GM19324 (cell line): ENCODE measurements around the gene APOL5.
"Not testable (repeated sequence)": the region's sequence is repeated elsewhere in the genome, so short reads cannot be mapped to it uniquely, and the experiment has no call there.

Source experiments
- ATAC-seq: cut with Tn5 transposase; IDR thresholded peaks from one replicate; pipeline ENCODE4 v1.9.1; 2021; ENCODE audit warnings: mild to moderate bottlenecking, moderate library complexity; ENCODE audit not compliant: unreplicated experiment, low FRiP score

APOL5 gene

DNA sequence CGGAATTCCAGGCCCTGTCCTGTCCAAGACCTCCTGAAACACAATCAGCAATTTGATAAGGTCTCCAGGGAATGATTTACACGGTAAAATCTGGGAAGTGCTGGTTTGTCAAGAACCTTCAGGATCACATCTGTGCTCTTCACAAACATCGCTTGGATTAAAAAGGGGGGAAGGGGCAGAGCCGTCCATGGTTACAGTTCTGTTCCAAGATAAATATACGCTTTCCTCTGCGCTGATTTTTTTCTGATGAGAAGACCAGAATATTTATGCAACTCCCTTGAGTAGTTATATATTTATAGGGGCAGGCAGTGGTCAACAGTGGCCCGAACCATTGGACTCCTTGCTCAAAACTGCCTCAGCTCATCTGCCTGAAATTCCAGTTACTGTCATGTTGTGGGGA, 9.2 kb upstream of the APOL5 start:
- no peak for ATAC-seq

DNA sequence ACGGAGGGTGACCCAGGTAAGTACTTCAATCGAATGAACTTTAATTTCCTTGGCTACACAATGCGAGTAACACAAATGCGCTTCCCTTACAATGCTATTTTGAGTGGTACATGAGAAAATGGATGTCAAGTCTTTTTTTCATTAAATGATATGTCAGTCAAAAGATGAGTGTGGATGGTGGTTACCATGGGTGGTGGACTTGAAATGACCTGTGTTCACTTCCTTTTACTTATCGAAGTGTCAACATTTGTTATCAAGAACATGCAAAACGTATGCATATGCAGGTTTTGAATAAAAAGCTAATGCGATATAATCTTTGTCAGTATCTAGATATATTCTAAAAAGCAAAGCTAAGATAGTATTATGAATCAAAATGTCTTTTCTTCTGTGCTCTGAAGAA, 8.8 kb upstream of the APOL5 start:
- ATAC-seq = no peak

DNA sequence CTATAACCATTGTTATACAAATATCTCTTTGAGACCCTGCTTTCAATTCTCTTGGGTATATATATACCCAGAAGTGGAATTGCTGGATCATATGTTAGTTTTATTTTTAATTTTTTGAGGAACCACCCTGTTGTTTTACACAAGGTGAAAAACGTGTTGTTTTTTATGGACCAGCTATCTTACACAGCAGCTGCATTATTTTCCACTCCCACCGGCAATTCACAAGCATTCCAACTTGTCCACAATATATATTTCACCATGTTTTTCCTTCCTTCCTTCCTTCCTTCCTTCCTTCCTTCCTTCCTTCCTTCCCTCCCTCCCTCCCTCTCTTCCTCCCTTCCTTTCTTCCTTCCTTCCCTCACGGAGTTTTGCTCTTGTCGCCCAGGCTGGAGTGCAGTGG, 6.3 kb upstream of the APOL5 start:
- no peak for ATAC-seq

DNA sequence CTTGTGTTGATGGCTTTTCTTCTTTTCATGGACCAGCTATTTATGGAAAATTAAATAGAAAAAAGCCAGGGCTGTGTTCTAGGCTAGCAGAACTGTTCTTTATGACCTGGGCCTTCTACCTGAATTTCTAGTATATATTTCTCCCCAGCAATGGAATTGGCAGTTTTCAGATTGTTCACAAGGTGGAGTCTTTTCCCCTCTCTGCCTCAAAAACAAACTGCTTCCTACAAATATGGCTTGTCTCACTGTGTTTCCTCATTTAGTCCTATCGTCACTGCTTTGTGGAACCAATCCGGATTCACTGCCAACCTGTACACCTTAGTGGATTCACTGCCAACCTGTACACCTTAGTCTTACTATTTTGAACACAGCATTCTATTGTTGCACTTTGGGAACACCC, 5.0 kb upstream of the APOL5 start:
- no peak for ATAC-seq

DNA sequence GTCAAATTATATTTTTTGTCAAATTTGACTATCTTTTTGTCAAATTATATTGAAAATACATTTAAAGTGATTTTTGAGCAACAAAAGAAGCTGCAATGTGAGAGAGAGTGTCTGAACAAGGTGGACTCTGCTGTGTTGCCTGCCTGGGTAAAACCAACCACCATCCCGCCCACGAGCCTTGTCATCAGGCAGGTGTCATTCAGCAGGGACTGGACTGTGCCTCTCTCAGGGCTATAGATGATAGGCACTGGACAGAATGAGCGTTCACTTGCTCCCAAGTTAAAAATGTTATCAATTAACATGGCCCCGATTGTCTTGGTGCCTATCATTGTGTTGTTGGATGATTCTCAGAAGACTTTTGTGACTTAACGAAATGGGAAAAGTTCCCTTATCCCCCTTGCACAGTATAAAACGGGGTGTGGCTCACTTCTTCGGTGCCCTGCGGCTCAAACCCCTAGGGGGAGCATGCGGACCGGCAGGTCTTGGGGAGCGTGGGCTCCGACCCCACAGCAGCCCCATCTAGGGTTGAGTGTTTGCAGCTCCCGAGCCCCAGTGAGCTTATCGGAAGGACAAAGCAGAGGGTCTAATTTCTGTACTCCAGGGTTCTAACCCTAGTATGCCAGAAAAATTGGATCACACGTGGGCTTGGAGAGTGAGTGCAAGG, 1.7 kb downstream of the APOL5 start:
- ATAC-seq = no peak

DNA sequence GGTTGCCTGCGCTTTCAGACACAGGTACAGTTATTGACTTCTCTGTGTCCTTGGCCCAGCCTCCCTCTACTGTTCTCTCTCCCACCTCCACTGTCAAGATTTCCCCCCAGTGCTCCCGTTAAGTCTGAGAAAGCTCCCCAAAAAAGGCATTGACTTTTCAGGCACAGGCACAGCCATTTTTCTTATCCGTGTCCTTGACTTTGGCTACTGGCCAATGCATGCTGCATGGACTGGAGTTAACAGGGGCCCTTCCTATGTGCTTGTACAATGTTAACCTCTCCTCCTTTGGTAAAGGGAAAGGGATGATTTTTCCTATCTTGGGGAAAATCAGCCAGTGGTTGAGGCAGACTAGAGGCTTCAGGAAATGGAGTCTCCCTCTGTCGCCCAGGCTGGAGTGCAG, 4.3 kb downstream of the APOL5 start:
- no peak for ATAC-seq

DNA sequence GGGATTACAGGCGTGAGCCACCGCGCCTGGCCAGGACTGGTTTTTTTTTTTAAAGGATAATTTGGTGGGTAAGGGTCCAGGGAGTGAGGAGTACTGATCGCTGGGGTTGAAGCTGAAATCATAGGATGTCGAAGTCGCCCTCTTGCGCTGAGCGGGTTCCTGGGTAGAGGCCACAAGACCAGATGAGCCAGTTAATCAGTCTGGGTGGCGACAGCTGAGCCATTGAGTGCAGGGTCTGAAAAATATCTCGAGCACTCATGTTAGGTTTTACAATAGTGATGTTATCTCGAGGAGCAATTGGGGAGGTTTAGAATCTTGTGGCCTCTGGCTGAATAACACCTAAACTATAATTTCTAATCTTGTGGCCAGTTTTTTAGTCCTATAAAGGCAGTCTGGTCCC, 7.8 kb downstream of the APOL5 start:
- no peak for ATAC-seq

DNA sequence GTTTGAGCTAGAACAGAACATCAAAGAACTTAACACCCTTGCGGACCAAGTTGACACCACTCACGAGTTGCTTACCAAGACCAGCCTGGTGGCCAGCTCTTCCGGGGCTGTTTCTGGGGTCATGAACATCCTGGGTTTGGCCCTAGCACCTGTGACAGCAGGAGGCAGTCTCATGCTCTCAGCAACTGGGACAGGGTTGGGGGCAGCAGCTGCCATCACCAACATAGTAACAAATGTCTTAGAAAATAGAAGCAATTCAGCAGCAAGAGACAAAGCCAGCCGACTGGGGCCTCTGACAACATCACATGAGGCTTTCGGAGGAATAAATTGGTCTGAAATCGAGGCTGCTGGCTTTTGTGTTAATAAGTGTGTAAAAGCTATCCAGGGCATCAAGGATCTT, 8.7 kb downstream of the APOL5 start:
- no peak for ATAC-seq

DNA sequence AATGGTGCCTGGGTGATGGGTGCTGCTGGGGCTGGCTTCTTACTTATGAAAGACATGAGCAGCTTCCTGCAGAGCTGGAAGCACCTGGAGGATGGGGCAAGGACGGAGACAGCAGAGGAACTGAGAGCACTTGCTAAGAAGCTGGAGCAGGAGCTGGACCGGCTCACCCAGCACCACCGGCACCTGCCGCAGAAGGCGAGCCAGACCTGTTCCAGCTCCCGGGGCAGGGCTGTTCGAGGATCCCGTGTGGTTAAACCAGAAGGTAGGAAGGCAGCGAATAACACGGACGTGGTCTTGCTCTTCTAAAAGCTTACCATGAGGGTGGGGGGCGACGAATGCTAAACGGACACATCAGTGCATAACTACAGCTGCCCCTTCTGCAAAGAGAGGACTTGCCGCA, 9.3 kb downstream of the APOL5 start:
- no peak for ATAC-seq

DNA sequence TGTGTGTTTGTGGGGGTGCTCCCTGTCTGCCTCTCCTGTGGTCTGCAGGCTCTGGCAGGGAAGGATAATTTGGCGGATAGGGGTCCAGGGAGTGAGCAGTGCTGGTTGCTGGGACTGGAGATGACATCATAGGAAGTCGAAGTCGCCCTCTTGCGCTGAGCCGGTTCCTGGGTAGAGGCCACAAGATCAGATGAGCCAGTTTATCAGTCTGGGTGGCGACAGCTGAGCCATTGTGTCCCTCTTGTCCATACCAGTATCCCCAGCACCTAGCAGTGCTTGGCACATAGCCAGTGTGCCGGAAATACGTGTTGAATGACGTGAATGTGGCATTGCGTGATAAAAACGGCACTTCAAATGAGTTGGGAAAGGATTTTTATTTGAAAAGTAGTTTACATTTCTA, 9.8 kb downstream of the APOL5 start:
- no peak for ATAC-seq

DNA sequence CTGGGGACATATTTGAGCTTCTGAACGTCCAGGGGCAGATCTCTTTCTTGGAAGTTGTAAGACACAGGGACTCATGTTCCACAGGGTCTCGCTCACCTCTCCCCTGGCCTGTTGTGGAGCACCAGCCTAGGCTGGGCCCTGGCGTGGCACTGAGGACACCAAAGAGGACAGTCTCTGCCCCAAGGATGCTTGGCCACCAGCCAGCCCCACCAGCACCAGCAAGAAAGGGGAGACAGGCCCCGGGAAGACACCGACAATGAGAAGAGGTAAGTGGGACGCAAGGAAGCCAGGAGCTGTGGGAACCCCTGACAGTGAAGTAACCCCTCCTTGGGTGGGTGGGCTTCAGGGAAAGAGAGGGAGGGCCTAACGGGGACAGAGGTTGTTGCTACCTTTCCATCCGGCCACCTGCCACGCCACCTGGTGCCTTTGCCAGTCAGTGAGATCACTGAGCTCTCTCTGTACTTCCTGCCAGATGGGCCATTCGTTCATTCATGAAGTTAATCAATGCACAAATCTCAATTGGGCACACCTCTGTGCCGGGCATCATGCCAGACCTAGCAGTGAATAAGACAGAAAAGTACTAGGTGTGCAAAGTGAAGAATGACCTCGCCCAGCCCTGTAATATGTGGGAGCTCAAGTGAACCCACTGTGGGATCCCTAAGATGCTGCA, 11.1 kb downstream of the APOL5 start:
- ATAC-seq = no peak

DNA sequence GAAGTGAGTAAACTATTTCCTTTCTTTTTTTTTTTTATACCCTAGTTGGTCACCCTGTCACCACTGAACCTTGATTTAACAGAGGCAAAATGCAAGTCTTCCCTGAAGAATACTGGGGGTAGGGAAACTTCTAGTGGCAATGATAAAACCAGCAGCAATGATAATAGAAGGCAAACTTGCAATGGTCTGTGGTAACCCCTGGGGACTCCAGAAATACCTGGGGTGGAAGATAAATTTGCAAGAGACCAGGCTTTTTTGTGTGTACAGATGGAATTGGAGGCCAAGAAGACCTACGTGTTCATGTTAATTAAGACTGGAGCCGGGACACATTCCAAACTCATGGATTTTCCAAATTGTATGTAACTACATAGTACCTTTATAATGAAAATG, 11.6 kb downstream of the APOL5 start:
- ATAC-seq = no peak

DNA sequence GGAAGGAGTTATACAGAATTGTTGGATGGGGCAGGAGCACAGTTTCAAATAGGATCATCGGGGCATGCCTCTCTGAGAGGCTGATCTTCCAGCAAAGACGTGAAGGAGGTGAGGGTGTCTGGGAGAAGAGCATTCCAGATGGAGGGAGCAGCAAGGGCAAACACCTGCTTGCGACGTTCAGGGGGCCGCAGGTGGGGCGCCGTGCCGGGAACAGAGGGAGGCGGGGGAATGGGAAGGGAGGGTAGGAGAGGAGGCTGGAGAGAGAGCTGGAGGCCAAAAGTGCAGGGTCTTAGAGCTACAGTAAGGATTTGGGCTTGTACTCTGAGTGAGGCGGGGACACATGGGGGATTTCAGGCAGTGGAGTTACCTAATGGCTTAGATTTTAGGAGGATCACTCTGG, 13.6 kb downstream of the APOL5 start:
- ATAC-seq = no peak

DNA sequence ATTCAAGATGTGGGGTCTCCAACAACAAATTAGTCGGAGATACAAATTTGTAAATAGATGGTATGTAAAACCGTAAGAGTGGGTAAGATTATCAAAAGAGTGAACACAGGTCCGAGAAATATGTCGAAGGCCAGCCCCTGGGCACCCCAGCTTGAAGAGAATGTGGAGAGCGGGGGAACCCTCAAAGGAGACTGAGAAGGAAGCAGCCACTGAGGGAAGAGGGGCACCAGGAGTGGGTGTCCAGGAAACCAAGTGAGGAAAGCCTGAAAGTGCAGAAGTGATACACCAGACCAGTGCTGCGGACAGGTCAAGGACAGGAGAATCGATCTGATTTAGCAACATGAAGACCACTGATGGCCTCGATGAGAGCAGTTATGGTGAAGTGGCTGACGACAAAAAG, 14.4 kb downstream of the APOL5 start:
- no peak for ATAC-seq

DNA sequence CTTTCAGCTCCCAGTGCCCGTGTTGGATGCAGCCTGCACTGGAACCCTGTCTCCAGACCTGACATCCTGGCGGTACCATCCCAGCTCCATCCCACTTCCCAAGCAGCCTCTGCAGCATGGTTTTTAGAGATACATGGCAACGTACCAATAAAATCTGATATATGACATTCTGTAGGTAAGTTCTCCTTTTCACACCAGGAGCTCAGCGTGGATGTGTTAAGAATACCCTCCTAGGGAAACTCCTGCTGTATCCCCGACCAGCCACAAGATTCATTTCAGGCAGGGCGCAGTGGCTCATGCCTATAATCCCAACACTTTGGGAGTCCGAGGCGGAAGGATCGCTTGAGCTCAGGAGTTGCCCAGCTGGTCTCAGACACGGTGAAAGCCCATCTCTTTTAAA, 15.4 kb downstream of the APOL5 start:
- no peak for ATAC-seq

DNA sequence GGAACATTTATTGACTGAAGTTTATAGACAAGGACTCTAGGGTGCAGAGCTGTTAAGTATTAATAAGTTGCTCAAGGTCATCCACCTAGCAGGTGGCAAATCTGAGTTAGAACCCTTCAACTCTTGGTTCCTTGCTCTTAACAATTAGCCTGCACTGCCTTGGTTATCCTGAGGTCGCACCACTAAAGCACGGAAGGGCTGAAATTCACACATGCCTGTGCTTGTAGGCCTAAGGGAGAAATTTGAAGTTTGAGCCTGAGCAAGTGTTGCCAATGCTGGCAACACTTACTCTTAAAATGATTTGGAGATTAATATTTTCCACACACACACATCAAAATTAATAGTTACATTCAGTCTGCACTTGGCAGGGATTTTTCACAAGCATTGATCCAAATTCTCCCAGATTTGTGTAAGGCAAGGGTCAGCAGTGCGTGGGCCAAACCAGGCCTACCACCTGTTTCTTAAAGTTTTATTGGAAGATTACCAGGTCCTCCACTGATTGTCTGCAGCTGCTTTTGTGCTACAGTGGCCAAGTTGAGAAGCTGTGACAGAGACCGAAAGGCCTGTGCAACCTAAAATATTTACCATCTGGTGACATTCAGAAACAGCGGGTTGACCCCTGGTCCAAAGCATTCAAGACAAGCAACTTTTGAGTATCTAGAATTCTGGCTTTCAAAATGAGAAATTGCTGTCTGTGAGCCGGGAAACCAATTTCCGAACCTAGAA, 16.3 kb downstream of the APOL5 start:
- ATAC-seq = no peak

DNA sequence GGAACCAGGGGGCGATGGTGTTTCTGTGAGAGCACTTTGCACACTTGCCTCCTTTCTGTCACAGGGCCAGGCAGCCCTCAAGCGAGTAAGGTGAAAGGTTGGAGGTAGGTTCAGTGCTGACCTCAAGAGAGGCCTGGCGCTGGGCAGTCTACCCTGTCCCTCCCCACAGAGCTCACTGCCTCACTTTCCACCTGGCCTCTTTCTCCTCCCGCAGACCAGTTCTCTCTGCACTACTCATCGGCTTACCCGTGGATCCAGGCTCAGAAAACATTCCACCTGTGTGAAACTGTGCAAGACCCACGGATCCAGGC, 16.8 kb downstream of the APOL5 start:
- no peak for ATAC-seq

DNA sequence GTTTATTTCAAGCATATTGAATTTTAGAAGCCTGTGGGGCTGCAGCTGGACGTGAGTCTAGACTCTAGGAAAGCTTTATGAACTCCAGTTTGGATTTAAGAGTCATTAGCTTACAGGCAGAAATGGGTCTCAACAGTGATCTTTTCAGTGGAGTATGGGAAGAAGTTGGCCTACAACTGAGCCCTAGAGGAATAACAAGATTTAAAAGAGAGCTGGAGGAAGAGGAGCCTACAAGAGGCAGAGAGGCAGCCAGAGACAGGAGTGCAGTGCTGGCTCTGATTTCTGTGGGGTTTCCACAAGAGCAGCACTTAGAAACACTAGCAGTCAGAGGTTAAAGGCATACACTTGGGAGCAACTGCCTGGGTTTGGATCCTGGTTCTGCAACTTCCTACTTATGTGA, 17.9 kb downstream of the APOL5 start:
- no peak for ATAC-seq

DNA sequence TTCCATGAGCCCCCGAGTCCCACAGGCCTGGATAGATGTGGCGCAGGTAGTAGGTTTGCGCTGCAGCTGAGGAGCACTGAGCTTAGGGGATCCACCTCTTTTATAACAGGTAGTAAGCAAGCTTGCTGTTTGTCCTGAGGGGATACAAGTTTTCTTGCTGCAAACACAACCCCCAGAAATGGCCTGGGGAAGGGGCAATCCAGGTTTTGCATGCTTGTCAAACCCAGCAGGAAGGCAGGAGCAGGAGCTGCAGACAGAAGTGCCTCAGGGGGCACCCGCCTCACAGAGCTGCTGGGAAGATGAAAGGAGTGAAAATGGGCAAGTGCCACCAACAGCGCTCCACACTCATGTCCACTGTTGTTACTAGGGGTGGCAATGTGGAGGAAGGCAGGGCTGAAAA, 18.5 kb downstream of the APOL5 start:
- no peak for ATAC-seq

DNA sequence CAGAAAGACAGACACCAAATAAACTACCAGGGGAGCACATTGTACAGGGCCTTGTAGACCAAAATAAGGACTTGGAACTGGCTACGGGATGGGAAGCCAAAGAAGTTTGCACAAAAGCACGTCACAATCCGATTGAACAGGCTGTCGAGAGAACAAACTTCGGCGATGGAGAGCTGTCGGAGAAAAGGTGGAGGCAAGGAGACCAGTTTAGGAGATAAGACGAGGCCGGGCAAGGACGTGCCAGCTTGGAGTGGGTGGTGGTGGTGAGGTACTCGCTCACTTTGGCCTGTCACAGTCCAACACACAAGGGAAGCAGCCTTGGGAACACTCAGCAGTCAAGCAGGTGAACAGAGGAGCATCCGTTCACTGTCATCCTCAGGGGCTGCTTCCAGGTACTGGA, 19.0 kb downstream of the APOL5 start:
- no peak for ATAC-seq

DNA sequence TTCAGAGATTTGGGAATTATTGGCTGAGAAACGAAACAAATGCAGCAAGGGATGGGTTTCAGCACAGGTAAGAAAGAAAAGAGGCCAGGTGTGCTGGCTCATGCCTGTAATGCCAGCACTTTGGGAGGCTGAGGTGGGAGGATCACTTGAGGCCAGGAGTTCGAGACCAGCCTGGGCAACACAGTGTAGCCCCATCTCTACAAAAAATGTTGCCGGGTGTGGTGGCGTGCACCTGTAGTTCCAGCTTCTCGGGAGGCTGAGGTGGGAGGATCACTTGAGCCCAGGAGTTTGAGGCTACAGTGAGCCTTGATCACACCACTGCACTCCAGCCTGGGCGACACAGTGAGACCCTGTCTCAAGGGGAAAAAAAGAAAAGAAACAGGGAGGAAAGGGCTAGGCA, 20.2 kb downstream of the APOL5 start:
- ATAC-seq = not testable (repeated sequence)
